Skin epidermis (tissue), 12 donors: Measurements from ENCODE around the gene SLC9B1.
"Not testable (repeated sequence)": the region's sequence is repeated elsewhere in the genome, so short reads cannot be mapped to it uniquely, and the experiment has no call there.

ENCODE experiments used
- H3K27ac ChIP-seq, 21 experiments: fragments of 200-600 bp; sonication (generic) in 11 of 21; one replicate each; pipeline ENCODE4 v1.5.0; 2020; ENCODE audit warnings: mild to moderate bottlenecking in 3 of 21, inconsistent platforms in 2 of 21, moderate library complexity in 2 of 21
- H3K4me3 ChIP-seq, 7 experiments: fragments of 200-600 bp; sonication (generic) in 2 of 7; one replicate each; pipeline ENCODE4 v1.5.0; 2020; ENCODE audit warnings: inconsistent platforms in 2 of 7, mild to moderate bottlenecking in 2 of 7, moderate library complexity in 1 of 7

SLC9B1 gene

GRCh38 chr4:103012551-103012950 is 7.0 kb downstream of the SLC9B1 start:
- H3K4me3 ChIP-seq: no peak overlapping the region
- H3K27ac ChIP-seq: peak overlapping the region in 3 of 21 experiments; percentile 6 to 61 (median 13)

GRCh38 chr4:103012060-103012459 is 7.4 kb downstream of the SLC9B1 start:
- H3K27ac ChIP-seq: peak overlapping the region in 4 of 21 experiments; percentile 6 to 75 (median 37)

GRCh38 chr4:103011378-103012025 is 8.0 kb downstream of the SLC9B1 start:
- H3K27ac ChIP-seq: peak overlapping the region in 4 of 21 experiments; percentile 13 to 75 (median 44)
- H3K4me3 ChIP-seq: no peak overlapping the region

More at GRCh38 chr4:103012060-103012459, 7.4 kb downstream of the SLC9B1 start:
- H3K4me3 ChIP-seq: no peak overlapping the region

GRCh38 chr4:103010804-103011203 is 8.7 kb downstream of the SLC9B1 start:
- peak overlapping the region in 3 of 21 experiments; percentile 13 to 75 (median 58) for H3K27ac ChIP-seq
- no peak overlapping the region for H3K4me3 ChIP-seq

GRCh38 chr4:103008875-103009729 is 10.4 kb downstream of the SLC9B1 start:
- Histone ChIP-seq H3K27ac (no peak overlapping the region), H3K4me3 (no peak overlapping the region)

- no peak overlapping the region for H3K27ac ChIP-seq
- no peak overlapping the region for H3K4me3 ChIP-seq
Observed at GRCh38 chr4:103002551-103002950, 17.0 kb downstream of the SLC9B1 start.

- Histone ChIP-seq H3K27ac (no peak overlapping the region), H3K4me3 (no peak overlapping the region)
Observed at GRCh38 chr4:102994803-102995202, 24.7 kb downstream of the SLC9B1 start.

GRCh38 chr4:102993985-102994384 is 25.5 kb downstream of the SLC9B1 start:
- not testable (repeated sequence) for H3K4me3 ChIP-seq, H3K27ac ChIP-seq

GRCh38 chr4:102988429-102989020 is 31.0 kb downstream of the SLC9B1 start:
- Histone ChIP-seq H3K27ac (no peak overlapping the region), H3K4me3 (no peak overlapping the region)

GRCh38 chr4:102981005-102981404 is 38.5 kb downstream of the SLC9B1 start:
- H3K4me3 ChIP-seq: no peak overlapping the region
- no peak overlapping the region for H3K27ac ChIP-seq

GRCh38 chr4:102961813-102962212 is 57.7 kb downstream of the SLC9B1 start:
- not testable (repeated sequence) for H3K27ac ChIP-seq, H3K4me3 ChIP-seq

GRCh38 chr4:102959496-102959895 is 60.0 kb downstream of the SLC9B1 start:
- Histone ChIP-seq H3K4me3 (no peak overlapping the region), H3K27ac (no peak overlapping the region)

- H3K27ac ChIP-seq: no peak overlapping the region
- H3K4me3 ChIP-seq: no peak overlapping the region
Observed at GRCh38 chr4:102945066-102945465, 74.4 kb downstream of the SLC9B1 start.

- not testable (repeated sequence) for H3K27ac ChIP-seq, H3K4me3 ChIP-seq
Observed at GRCh38 chr4:102938063-102938462, 81.4 kb downstream of the SLC9B1 start.

GRCh38 chr4:102935716-102936115 is 83.8 kb downstream of the SLC9B1 start:
- Histone ChIP-seq H3K27ac (no peak overlapping the region), H3K4me3 (no peak overlapping the region)

GRCh38 chr4:102919697-102920096 is 99.8 kb downstream of the SLC9B1 start:
- H3K27ac ChIP-seq, H3K4me3 ChIP-seq: not testable (repeated sequence)

- Histone ChIP-seq H3K4me3 (no peak overlapping the region), H3K27ac (no peak overlapping the region)
Observed at GRCh38 chr4:102918859-102919258, 100.6 kb downstream of the SLC9B1 start.

- Histone ChIP-seq H3K4me3 (no peak overlapping the region), H3K27ac (no peak overlapping the region)
Observed at GRCh38 chr4:102901804-102902203, 117.7 kb downstream of the SLC9B1 start.

- not testable (repeated sequence) for H3K27ac ChIP-seq, H3K4me3 ChIP-seq
Observed at GRCh38 chr4:102897610-102898009, 121.9 kb downstream of the SLC9B1 start.

GRCh38 chr4:102896547-102896946 is 123.0 kb downstream of the SLC9B1 start:
- H3K27ac ChIP-seq, H3K4me3 ChIP-seq: not testable (repeated sequence)

GRCh38 chr4:102889866-102890265 is 129.6 kb downstream of the SLC9B1 start:
- H3K27ac ChIP-seq: peak overlapping the region in 3 of 21 experiments; percentile 32 to 61 (median 38)
- not testable (repeated sequence) for H3K4me3 ChIP-seq
